ENCODE measurements around the gene CELF1.

DNA sequence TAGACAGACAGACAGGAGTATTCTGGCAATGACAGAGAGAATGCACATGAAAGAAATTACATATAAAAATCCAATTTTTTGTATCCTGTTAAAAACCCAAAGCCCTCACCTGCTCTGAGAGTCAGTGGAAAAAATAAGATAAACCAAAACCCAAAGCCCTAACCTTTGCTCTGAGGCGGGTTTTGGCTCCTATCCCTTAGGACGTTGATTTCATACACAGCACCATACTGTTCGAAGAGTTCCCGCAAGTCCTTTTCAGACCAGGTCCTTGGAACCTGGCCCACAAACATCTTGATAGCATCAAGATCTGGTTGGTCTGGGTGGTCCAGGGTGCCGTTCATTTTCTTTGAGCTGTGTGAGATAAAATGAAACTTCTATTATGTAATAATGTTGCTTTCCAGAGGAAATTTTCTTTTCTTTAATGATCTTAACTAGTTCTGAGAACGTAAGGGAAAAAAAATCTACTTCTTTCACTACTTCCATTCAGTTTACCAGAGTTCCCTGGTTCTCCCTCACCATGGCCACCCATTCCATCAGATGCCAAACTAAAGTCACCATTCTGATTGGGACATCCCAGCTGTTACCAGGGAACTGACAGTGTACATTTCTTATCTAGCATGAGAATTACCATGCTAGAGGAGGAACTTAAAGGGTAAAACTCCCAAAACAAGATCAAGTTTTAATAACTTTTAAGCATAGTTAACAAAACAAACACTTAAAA, 64.1 kb downstream of the CELF1 start:
- TF ChIP-seq POLR2A (IDR thresholded peaks at IDR 0.05; ENCODE audit: low read depth) (no peak), EP300 (IDR thresholded peaks at IDR 0.05) (no peak)
- TF ChIP-seq, protein P1, sequence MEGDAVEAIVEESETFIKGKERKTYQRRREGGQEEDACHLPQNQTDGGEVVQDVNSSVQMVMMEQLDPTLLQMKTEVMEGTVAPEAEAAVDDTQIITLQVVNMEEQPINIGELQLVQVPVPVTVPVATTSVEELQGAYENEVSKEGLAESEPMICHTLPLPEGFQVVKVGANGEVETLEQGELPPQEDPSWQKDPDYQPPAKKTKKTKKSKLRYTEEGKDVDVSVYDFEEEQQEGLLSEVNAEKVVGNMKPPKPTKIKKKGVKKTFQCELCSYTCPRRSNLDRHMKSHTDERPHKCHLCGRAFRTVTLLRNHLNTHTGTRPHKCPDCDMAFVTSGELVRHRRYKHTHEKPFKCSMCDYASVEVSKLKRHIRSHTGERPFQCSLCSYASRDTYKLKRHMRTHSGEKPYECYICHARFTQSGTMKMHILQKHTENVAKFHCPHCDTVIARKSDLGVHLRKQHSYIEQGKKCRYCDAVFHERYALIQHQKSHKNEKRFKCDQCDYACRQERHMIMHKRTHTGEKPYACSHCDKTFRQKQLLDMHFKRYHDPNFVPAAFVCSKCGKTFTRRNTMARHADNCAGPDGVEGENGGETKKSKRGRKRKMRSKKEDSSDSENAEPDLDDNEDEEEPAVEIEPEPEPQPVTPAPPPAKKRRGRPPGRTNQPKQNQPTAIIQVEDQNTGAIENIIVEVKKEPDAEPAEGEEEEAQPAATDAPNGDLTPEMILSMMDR (IDR thresholded peaks at IDR 0.05), result no peak

Measured in esophagus muscularis mucosa (tissue), 4 donors.